Stimulated activated CD4-positive, alpha-beta T cell treated with anti-CD3 and anti-CD28 coated beads, Interleukin-2, amount 100 ng/mL, for 24 hours (primary cell): ENCODE results near the gene RDH13.
A peak's percentile ranks its signal among the peaks of the same experiment; 100 is the strongest.
"Not testable (repeated sequence)": the region's sequence is repeated elsewhere in the genome, so short reads cannot be mapped to it uniquely, and the experiment has no call there.

Source experiments
- DNase-seq, 2 donors: peaks; one replicate each; pipeline ENCODE4 v3.0.0-alpha.2; 2020

Gene RDH13

GRCh38 chr19:55062735-55063491, at the start of gene RDH13:
TSS of gene RDH13 (minus strand) at chr19:55063148. CDS start at chr19:55063032, 116 bp downstream.
- DNase-seq, result peak; percentile 100

- DNase-seq, result no peak
Measured at GRCh38 chr19:55112246-55112776, 49.4 kb upstream of the RDH13 start.

GRCh38 chr19:55111238-55111831, 48.4 kb upstream of the RDH13 start:
- DNase-seq, result no peak

- DNase-seq, result no peak
Measured at GRCh38 chr19:55109527-55110291, 46.8 kb upstream of the RDH13 start.

GRCh38 chr19:55107252-55107651, 44.3 kb upstream of the RDH13 start:
- DNase-seq, result not testable (repeated sequence)

GRCh38 chr19:55106591-55106990, 43.6 kb upstream of the RDH13 start:
- no peak for DNase-seq

- no peak for DNase-seq
Measured at GRCh38 chr19:55105237-55105636, 42.3 kb upstream of the RDH13 start.

- DNase-seq, result no peak
Measured at GRCh38 chr19:55103190-55103589, 40.2 kb upstream of the RDH13 start.

- DNase-seq, result no peak
Measured at GRCh38 chr19:55101261-55101660, 38.3 kb upstream of the RDH13 start.

GRCh38 chr19:55099557-55100506, 36.9 kb upstream of the RDH13 start:
- DNase-seq, result no peak

GRCh38 chr19:55098716-55099556, 36.0 kb upstream of the RDH13 start:
- DNase-seq, result no peak

- no peak for DNase-seq
Measured at GRCh38 chr19:55097864-55098715, 35.1 kb upstream of the RDH13 start.

GRCh38 chr19:55096061-55096701, 33.2 kb upstream of the RDH13 start:
- no peak for DNase-seq

- DNase-seq, result no peak
Measured at GRCh38 chr19:55095260-55096060, 32.5 kb upstream of the RDH13 start.

GRCh38 chr19:55094456-55095259, 31.7 kb upstream of the RDH13 start:
- DNase-seq, result no peak

GRCh38 chr19:55092423-55093318, 29.7 kb upstream of the RDH13 start:
- DNase-seq, result no peak

- DNase-seq, result no peak
Measured at GRCh38 chr19:55091955-55092354, 29.0 kb upstream of the RDH13 start.
